Measurements from ENCODE around the gene C1orf21.

DNA sequence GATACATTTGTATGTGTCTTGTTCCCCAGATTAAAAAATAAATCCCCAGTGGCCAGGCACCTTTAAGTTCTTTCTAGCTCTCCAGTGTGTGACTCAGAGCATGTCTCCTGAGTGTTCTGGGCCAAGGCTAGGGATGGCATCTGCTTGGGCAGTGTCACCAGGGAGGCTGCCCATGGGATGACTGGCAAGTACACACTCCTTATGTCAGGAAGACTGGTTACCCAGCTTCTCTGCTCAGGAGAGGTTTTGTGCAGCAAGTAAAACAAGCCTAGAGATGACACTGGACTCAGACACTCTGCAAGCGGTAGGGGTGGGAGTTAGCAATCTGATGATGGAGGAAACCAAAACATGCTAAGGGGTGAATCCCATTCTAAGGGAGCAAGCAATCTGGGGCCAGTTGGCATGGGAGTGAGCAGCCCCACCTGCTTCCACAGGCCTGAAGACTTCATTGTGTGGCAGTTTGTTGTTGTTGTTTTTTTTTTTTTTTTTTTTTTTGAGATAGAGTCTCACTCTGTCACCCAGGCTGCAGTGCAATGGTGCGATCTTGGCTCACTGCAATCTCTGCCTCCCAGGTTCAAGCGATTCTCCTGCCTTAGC is 230.7 kb downstream of the C1orf21 start:
- TF ChIP-seq POLR2A (IDR thresholded peaks at IDR 0.05; ENCODE audit: low read depth, low read length) (no peak), EZH2 (IDR thresholded peaks at IDR 0.05; ENCODE audit: borderline replicate concordance, low read depth, low read length, severe bottlenecking) (no peak), POLR2AphosphoS5 (IDR thresholded peaks at IDR 0.05; ENCODE audit: insufficient read depth, low read depth, low read length) (no peak)
- TF ChIP-seq, protein P1, sequence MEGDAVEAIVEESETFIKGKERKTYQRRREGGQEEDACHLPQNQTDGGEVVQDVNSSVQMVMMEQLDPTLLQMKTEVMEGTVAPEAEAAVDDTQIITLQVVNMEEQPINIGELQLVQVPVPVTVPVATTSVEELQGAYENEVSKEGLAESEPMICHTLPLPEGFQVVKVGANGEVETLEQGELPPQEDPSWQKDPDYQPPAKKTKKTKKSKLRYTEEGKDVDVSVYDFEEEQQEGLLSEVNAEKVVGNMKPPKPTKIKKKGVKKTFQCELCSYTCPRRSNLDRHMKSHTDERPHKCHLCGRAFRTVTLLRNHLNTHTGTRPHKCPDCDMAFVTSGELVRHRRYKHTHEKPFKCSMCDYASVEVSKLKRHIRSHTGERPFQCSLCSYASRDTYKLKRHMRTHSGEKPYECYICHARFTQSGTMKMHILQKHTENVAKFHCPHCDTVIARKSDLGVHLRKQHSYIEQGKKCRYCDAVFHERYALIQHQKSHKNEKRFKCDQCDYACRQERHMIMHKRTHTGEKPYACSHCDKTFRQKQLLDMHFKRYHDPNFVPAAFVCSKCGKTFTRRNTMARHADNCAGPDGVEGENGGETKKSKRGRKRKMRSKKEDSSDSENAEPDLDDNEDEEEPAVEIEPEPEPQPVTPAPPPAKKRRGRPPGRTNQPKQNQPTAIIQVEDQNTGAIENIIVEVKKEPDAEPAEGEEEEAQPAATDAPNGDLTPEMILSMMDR (IDR thresholded peaks at IDR 0.05; ENCODE audit: extremely low read depth in 1 of 2, insufficient read depth in 1 of 2, low read depth in 1 of 2, low read length in 2 of 2), result no peak
